H9 (cell line): ENCODE data around the gene MAML3. TPM values are rescaled to one million over a fixed set of nuclear protein-coding genes. Genes with fewer than 3 reads are reported as not detected.

Source experiments
- DNase-seq: peaks from one replicate; pipeline ENCODE4 v3.0.0-alpha.2; 2017
- H2AFZ ChIP-seq: one replicate; pipeline ENCODE4 v1.6.1; 2013; ENCODE audit warnings: mild to moderate bottlenecking, low read length, control low read depth, moderate library complexity
- H2AK5ac ChIP-seq: 2 replicates; pipeline ENCODE4 v1.6.1; 2013; ENCODE audit warnings: low read length, control low read depth, mixed read lengths; ENCODE audit not compliant: insufficient read length
- H2BK120ac ChIP-seq: one replicate; pipeline ENCODE4 v1.6.1; 2013; ENCODE audit warnings: low read depth, mild to moderate bottlenecking, low read length, control low read depth, inconsistent platforms; ENCODE audit not compliant: poor library complexity, severe bottlenecking
- H2BK12ac ChIP-seq: 2 replicates; pipeline ENCODE4 v1.6.1; 2013; ENCODE audit warnings: low read length, control low read depth, mixed read lengths, low read depth; ENCODE audit not compliant: insufficient read length
- H2BK15ac ChIP-seq: 2 replicates; pipeline ENCODE4 v1.6.1; 2013; ENCODE audit warnings: low read depth, low read length, control low read depth
- H2BK20ac ChIP-seq: one replicate; pipeline ENCODE4 v1.6.1; 2013; ENCODE audit warnings: low read depth, mild to moderate bottlenecking, low read length, control low read depth, inconsistent platforms; ENCODE audit not compliant: poor library complexity, severe bottlenecking
- H2BK5ac ChIP-seq: 2 replicates; pipeline ENCODE4 v1.6.1; 2013; ENCODE audit warnings: low read length, control low read depth, mixed read lengths; ENCODE audit not compliant: insufficient read length
- H3K14ac ChIP-seq: 2 replicates; pipeline ENCODE4 v1.6.1; 2013; ENCODE audit warnings: low read length, control low read depth; ENCODE audit not compliant: insufficient read depth
- H3K18ac ChIP-seq: 2 replicates; pipeline ENCODE4 v1.6.1; 2013; ENCODE audit warnings: low read depth, mild to moderate bottlenecking, mixed read lengths, low read length, control low read depth; ENCODE audit not compliant: insufficient read length
- H3K23ac ChIP-seq: 2 replicates; pipeline ENCODE4 v1.6.1; 2013; ENCODE audit warnings: low read length, control low read depth, mixed read lengths, low read depth; ENCODE audit not compliant: insufficient read length
- H3K23me2 ChIP-seq: 2 replicates; pipeline ENCODE4 v1.6.1; 2013; ENCODE audit warnings: low read depth, mild to moderate bottlenecking, mixed read lengths, low read length, control low read depth; ENCODE audit not compliant: insufficient read length, poor library complexity, severe bottlenecking
- H3K27ac ChIP-seq: 2 replicates; pipeline ENCODE4 v1.5.1; 2013; ENCODE audit warnings: low read length, control low read depth, mixed read lengths, low read depth; ENCODE audit not compliant: insufficient read length
- H3K27me3 ChIP-seq: 2 replicates; pipeline ENCODE4 v1.6.1; 2013; ENCODE audit warnings: low read length, control low read depth, inconsistent platforms; ENCODE audit not compliant: insufficient read depth
- H3K4ac ChIP-seq: 2 replicates; pipeline ENCODE4 v1.6.1; 2013; ENCODE audit warnings: low read depth, mild to moderate bottlenecking, control low read depth, inconsistent platforms, low read length, moderate library complexity
- H3K4me1 ChIP-seq: 2 replicates; pipeline ENCODE4 v1.6.1; 2013; ENCODE audit warnings: low read length, control low read depth, inconsistent platforms; ENCODE audit not compliant: insufficient read depth
- H3K4me2 ChIP-seq: 2 replicates; pipeline ENCODE4 v1.6.1; 2013; ENCODE audit warnings: low read length, control low read depth, mixed read lengths; ENCODE audit not compliant: insufficient read length, insufficient read depth
- H3K56ac ChIP-seq: 2 replicates; pipeline ENCODE4 v1.6.1; 2013; ENCODE audit warnings: low read depth, mild to moderate bottlenecking, mixed read lengths, low read length, control low read depth; ENCODE audit not compliant: insufficient read length
- H3K79me1 ChIP-seq: 2 replicates; pipeline ENCODE4 v1.6.1; 2013; ENCODE audit warnings: low read depth, mild to moderate bottlenecking, moderate library complexity, low read length, control low read depth, inconsistent platforms; ENCODE audit not compliant: insufficient read depth, poor library complexity, severe bottlenecking
- H3K79me2 ChIP-seq: 2 replicates; pipeline ENCODE4 v1.6.1; 2013; ENCODE audit warnings: low read length, control low read depth, inconsistent platforms; ENCODE audit not compliant: insufficient read depth
- H3K9ac ChIP-seq: 2 replicates; pipeline ENCODE4 v1.6.1; 2013; ENCODE audit warnings: low read length, control low read depth, mixed read lengths; ENCODE audit not compliant: insufficient read length; ENCODE audit errors: extremely low read depth
- H3K9me3 ChIP-seq: one replicate; pipeline ENCODE4 v1.6.1; 2013; ENCODE audit warnings: low read depth, low read length, inconsistent platforms; ENCODE audit not compliant: control insufficient read depth
- H3T11ph ChIP-seq: one replicate; pipeline ENCODE4 v1.6.1; 2013; ENCODE audit warnings: mild to moderate bottlenecking, low read length, control low read depth, inconsistent platforms
- H4K20me1 ChIP-seq: one replicate; pipeline ENCODE4 v1.6.1; 2013; ENCODE audit not compliant: control insufficient read depth, insufficient read length, insufficient read depth
- H4K5ac ChIP-seq: 2 replicates; pipeline ENCODE4 v1.6.1; 2013; ENCODE audit warnings: low read depth, mild to moderate bottlenecking, mixed read lengths, low read length, control low read depth; ENCODE audit not compliant: insufficient read length
- H4K8ac ChIP-seq: replicated peaks from 2 replicates; pipeline ENCODE4 v1.6.1; 2013; ENCODE audit warnings: low read length, control low read depth, mixed read lengths, low read depth; ENCODE audit not compliant: insufficient read length
- H4K91ac ChIP-seq: 2 replicates; pipeline ENCODE4 v1.6.1; 2013; ENCODE audit warnings: low read depth, mild to moderate bottlenecking, moderate library complexity, mixed read lengths, low read length, control low read depth; ENCODE audit not compliant: insufficient read length
- H3K27ac Mint-ChIP-seq, 3 experiments: 2 replicates in 2 of 3; 3 replicates in 1 of 3; pipeline ENCODE4 v1.8.0; 2020 to 2021; ENCODE audit warnings: mixed read lengths in 3 of 3, mild to moderate bottlenecking in 1 of 3, moderate library complexity in 1 of 3
- H3K27me3 Mint-ChIP-seq: 2 replicates; pipeline ENCODE4 v1.8.0; 2021; ENCODE audit warnings: low read depth, mild to moderate bottlenecking, moderate library complexity, mixed read lengths
- H3K36me3 Mint-ChIP-seq, 3 experiments: 2 replicates in 2 of 3; 3 replicates in 1 of 3; pipeline ENCODE4 v1.8.0; 2020 to 2021; ENCODE audit warnings: low read depth in 3 of 3, mixed read lengths in 3 of 3; ENCODE audit not compliant: insufficient read depth in 1 of 3
- H3K4me1 Mint-ChIP-seq, 2 experiments: 2 replicates each; pipeline ENCODE4 v1.8.0; 2020; ENCODE audit warnings: mixed read lengths in 2 of 2
- H3K4me3 Mint-ChIP-seq, 2 experiments: 2 replicates in 1 of 2; 3 replicates in 1 of 2; pipeline ENCODE4 v1.8.0; 2020 to 2021; ENCODE audit warnings: mild to moderate bottlenecking in 2 of 2, mixed read lengths in 2 of 2, moderate library complexity in 1 of 2
- H3K9me3 Mint-ChIP-seq, 2 experiments: 2 replicates in 1 of 2; 3 replicates in 1 of 2; pipeline ENCODE4 v1.8.0; 2020; ENCODE audit warnings: mild to moderate bottlenecking in 2 of 2, mixed read lengths in 2 of 2, moderate library complexity in 1 of 2
- WGBS: extraction: QIAGEN DNeasy Blood & Tissue Kit; methylation state at CpG from one replicate; pipeline ENCODE4 v1.1.7; 2013; ENCODE audit warnings: missing lambda C conversion rate, low lambda C conversion rate, mixed read lengths; ENCODE audit not compliant: insufficient read length; ENCODE audit errors: extremely low coverage; 5-methylcytosine and 5-hydroxymethylcytosine counted together
- total RNA-seq: library from RNA; stranded (reverse); gene quantifications from 2 replicates; pipeline ENCODE4 v1.2.1, GENCODE V29; 2021
- TF ChIP-seq, protein P1 (sequence below): fragments of 200-600 bp; sonication (generic); conservative IDR thresholded peaks from 3 replicates; pipeline ENCODE4 v1.8.0; 2021; ENCODE audit warnings: antibody characterized with exemption, mild to moderate bottlenecking

Gene MAML3
- total RNA-seq, 1 experiment from 2014 or later, result 3.9 TPM

DNA sequence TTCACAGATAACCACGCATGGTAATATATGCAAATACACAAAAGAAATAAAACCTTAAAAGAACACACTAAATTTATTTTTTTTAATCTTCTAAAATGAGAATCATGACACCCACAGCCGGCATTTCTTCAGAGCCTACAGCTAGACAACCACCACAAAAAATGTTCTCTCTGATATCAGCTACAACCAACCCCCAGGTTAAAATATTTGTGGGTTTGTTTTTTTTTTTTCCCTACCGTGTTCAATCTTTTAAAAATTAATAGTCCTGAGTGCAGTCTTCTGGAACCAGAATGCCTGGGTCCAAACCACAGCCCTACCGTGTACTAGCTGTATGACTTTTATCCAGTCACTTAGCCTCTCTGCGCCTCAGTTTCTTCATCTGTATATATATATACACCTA, 36.0 kb downstream of the MAML3 start:
- no peaks in the 10 kb centered on the region for H3K79me1 ChIP-seq
- no peak overlapping the region for H4K8ac ChIP-seq
- H3K36me3 Mint-ChIP-seq, result no peaks in the 10 kb centered on the region
- H4K91ac ChIP-seq, result no peak overlapping the region
- no peak overlapping the region for H3K27ac Mint-ChIP-seq
- H3K9me3 ChIP-seq, result no peaks in the 10 kb centered on the region
- no peak overlapping the region for H2BK15ac ChIP-seq
- no peaks in the 10 kb centered on the region for H3K27me3 Mint-ChIP-seq
- H3K4me1 Mint-ChIP-seq, result peaks cover 6 to 9% of the 10 kb centered on the region in 2 experiments; a peak in 2 of 4 replicates
- H2BK120ac ChIP-seq, result no peak overlapping the region
- no peak overlapping the region for H2BK12ac ChIP-seq
- no peak overlapping the region for H2AFZ ChIP-seq
- H3K4ac ChIP-seq, result no peak overlapping the region
- no CpG with 5 or more reads among the region's 5 CpGs for whole genome bisulfite sequencing
- H3K4me3 Mint-ChIP-seq, result no peak overlapping the region
- H3K9ac ChIP-seq, result no peak overlapping the region
- no peak for DNase-seq
- TF ChIP-seq, protein P1, sequence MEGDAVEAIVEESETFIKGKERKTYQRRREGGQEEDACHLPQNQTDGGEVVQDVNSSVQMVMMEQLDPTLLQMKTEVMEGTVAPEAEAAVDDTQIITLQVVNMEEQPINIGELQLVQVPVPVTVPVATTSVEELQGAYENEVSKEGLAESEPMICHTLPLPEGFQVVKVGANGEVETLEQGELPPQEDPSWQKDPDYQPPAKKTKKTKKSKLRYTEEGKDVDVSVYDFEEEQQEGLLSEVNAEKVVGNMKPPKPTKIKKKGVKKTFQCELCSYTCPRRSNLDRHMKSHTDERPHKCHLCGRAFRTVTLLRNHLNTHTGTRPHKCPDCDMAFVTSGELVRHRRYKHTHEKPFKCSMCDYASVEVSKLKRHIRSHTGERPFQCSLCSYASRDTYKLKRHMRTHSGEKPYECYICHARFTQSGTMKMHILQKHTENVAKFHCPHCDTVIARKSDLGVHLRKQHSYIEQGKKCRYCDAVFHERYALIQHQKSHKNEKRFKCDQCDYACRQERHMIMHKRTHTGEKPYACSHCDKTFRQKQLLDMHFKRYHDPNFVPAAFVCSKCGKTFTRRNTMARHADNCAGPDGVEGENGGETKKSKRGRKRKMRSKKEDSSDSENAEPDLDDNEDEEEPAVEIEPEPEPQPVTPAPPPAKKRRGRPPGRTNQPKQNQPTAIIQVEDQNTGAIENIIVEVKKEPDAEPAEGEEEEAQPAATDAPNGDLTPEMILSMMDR, result no peak
- no peak overlapping the region for H3K4me2 ChIP-seq
- no peak overlapping the region for H3T11ph ChIP-seq
- H2BK20ac ChIP-seq, result no peak overlapping the region
- no peaks in the 10 kb centered on the region for H3K4me1 ChIP-seq
- H3K23me2 ChIP-seq, result no peaks in the 10 kb centered on the region
- H4K20me1 ChIP-seq, result no peaks in the 10 kb centered on the region
- no peak overlapping the region for H2AK5ac ChIP-seq
- H3K27ac ChIP-seq, result no peak overlapping the region
- no peaks in the 10 kb centered on the region for H3K9me3 Mint-ChIP-seq
- H3K23ac ChIP-seq, result no peak overlapping the region
- H3K14ac ChIP-seq, result no peak overlapping the region
- H3K27me3 ChIP-seq, result no peaks in the 10 kb centered on the region
- H3K79me2 ChIP-seq, result no peaks in the 10 kb centered on the region
- no peak overlapping the region for H3K56ac ChIP-seq
- H4K5ac ChIP-seq, result no peak overlapping the region
- H2BK5ac ChIP-seq, result no peak overlapping the region
- H3K18ac ChIP-seq, result no peak overlapping the region
